Cerebellar cortex (tissue), 1 donor: ENCODE measurements around the gene SKA2.
A peak's percentile ranks its signal among the peaks of the same experiment; 100 is the strongest.
"Not testable (repeated sequence)": the region's sequence is repeated elsewhere in the genome, so short reads cannot be mapped to it uniquely, and the experiment has no call there.

Source experiments
- DNase-seq: peaks from one replicate; pipeline ENCODE4 v3.0.0-alpha.2; 2015; ENCODE audit warnings: low spot score

SKA2 gene

DNA sequence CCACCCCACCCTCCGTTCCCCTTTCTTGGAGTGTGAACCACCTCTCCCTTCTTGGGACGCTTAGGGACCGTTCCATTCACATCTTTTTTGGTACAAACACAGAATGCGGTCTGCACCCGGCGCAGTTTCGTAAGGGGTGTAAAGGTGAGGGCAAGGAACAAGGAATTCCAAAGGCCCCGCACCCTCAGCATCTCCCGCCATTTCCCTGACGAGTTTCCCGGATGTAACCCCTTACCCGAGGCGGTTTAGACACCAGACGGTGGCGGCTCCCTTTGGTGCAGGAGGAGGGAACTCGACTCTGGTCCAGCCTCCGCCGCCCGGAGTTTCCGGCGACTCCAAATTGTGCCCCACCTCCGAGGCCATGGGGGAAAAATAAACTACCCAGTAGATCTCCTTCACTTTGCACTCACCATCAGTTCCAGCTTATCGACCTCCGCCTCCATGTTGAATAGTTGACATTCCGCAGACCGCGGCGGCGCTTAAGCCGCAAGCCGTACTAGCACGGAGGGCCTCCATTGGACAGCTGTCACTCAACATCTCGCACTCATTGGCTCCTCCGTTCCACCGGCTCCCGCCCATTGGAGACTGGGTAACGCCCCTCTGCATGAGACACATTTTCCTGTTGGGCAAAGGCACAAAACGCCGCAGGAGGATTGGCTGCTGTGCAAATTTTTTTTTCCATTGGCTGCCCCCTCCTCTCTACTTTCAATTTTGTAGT lies at the start of gene SKA2:
SKA2 (minus strand) TSS at position 466 of the 718 bp plus-strand sequence; CDS start at position 443, 23 bp downstream.
- no peak for DNase-seq

GRCh38 chr17:59202320-59202719 lies 47.3 kb upstream of the SKA2 start:
- no peak for DNase-seq

- no peak for DNase-seq
Observed at GRCh38 chr17:59199398-59199797, 44.4 kb upstream of the SKA2 start.

DNA sequence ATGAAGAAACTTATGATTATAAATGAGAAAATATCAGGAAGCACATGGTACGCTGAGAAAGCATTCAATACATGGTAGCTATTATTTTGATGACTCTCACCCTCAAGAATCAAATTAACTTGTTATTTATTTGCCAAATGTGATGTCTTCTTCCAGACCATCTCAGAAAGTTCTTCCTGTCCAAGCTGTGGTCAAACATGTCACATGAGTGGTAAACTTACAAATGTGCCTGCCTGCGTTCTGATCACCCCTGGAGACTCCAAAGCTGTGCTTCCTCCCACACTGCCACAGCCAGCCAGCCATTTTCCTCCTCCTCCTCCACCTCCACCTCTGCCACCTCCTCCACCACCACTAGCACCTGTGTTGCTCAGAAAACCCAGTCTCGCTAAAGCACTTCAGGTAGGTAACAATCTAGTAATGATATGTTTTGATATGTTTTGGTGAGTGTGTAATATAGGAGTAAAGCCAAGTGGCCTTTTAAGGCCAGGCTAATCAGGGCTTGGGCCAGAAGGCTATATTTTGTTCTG lies 38.4 kb upstream of the SKA2 start:
- no peak for DNase-seq

- DNase-seq, result no peak
Observed at GRCh38 chr17:59190806-59191205, 35.8 kb upstream of the SKA2 start.

- no peak for DNase-seq
Observed at GRCh38 chr17:59186850-59187249, 31.9 kb upstream of the SKA2 start.

DNA sequence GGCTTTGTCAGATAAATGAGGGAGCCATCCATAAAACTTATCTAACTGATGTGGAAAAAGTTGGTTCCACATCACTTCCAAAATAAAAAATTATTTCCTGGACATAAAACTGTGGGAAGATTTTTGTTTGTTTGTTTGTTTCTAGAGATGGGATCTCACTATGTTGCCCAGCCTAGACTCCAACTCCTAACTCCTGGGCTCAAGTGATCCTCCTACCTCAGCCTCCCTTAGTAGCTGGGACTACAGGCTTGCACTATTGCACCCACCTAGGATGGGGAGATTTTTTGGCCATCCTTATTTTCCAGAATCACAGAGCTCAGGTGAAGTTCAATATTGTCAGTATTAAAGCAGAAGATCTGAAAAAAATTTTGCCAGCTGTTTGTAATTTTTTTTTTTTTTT lies 31.0 kb upstream of the SKA2 start:
- DNase-seq, result no peak

DNA sequence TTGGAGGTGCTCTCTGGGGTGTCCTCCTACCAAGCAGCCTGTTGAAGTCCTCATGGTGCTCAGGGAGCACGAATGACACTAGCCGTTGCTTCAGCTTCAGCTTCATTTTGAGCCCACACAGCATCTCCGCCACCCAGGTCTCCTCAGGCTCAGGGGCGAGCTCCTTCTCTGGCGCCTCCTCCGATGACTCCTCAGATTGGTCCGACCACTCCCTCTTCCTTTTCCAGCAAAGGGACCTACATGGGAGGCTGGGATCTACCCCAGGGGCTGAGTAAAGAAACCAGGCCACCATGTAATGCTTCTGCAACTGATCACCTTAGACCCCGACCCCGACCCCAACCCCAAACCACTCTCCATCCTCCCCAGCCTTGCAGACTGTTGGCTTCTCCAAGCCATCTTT lies 26.5 kb upstream of the SKA2 start:
- DNase-seq, result no peak

GRCh38 chr17:59180626-59181025 lies 25.6 kb upstream of the SKA2 start:
- DNase-seq, result no peak

DNA sequence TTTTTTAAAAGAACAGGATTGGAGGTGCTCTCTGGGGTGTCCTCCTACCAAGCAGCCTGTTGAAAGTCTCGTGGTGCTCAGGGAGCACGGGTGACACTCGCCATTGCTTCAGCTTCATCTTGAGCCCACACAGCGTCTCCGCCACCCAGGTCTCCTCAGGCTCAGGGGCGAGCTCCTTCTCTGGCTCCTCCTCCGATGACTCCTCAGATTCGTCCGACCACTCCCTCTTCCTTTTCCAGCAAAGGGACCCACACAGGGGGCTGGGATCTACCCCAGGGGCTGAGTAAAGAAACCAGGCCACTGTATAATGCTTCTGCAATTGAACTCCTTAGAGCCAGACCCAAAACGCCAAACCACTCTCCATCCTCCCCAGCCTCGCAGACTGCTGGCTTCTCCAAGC lies 24.6 kb upstream of the SKA2 start:
- not testable (repeated sequence) for DNase-seq

DNA sequence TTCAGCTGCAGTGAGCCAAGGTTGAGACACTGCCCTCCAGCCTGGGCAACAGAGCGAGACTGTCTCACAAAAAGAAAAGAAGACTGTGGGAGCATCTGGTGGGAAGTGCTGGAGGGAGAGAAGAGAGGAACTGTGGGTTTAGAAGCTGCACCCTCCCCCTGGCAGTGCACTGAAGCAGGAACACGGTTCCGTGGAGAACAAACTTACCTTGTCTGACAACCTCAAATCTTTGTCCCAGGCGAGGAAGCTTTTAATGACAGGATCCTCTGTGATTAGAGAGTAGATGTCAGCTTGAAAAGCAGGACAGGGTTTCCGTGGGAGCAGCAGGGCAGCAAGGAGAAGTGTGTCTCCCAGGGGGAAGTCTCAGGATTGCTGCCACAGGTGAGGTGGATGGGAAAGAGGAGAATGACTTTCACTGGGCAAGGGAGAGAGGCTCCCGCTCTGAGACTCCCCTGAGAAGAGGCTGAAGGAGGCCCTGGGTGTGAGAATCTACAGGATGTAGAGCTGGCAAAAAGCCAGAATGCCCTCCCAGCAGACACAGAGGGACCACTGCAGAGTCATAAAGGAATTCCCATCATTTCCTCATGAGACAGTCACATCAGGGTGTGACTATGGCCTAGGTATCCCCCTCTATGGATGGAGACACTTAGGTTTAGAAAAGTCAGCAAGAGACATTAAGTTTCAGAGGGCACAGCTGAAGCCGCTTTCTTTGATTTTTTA lies 23.4 kb upstream of the SKA2 start:
- no peak for DNase-seq

GRCh38 chr17:59175076-59175475 lies 20.1 kb upstream of the SKA2 start:
- no peak for DNase-seq

- no peak for DNase-seq
Observed at GRCh38 chr17:59174671-59175070, 19.7 kb upstream of the SKA2 start.

- DNase-seq, result no peak
Observed at GRCh38 chr17:59172436-59173004, 17.5 kb upstream of the SKA2 start.

DNA sequence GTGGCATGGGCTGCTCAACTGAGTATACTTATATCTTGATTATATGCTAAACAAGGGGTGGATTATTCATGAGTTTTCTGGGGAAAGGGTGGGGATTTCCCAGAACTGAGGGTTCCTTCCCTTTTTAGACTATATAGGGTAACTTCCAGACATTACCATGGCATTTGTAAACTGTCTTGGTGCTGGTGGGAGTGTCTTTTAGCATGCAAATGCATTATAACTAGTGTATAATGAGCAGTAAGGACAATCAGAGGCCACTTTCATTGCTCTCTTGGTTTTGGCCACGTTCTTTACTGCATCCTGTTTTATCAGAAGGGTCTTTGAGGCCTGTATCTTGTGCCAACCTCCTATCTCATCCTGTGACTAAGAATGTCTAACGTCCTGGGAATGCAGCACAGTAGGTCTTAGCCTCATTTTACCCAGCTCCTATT lies 12.6 kb upstream of the SKA2 start:
- no peak for DNase-seq

DNA sequence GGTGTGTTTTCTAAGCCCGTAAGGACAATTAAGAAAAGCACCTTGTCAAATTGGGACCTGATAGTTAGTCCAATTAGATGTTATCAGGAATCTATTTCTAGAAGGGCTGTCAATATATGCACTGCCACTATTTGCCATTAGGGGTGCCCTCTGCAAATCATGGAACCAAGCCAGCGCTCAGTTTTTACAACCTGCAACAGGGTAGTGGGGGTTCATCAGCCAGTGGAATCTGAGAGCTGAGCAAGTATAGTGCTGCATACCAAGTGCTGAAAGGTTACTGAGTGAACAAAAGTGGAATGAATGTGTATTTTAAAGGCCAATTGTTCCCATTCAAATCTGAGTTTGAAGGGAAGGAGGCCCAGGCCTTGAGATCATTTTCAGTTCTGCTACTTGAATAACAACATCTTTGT lies 11.0 kb upstream of the SKA2 start:
- peak; percentile 46 for DNase-seq

DNA sequence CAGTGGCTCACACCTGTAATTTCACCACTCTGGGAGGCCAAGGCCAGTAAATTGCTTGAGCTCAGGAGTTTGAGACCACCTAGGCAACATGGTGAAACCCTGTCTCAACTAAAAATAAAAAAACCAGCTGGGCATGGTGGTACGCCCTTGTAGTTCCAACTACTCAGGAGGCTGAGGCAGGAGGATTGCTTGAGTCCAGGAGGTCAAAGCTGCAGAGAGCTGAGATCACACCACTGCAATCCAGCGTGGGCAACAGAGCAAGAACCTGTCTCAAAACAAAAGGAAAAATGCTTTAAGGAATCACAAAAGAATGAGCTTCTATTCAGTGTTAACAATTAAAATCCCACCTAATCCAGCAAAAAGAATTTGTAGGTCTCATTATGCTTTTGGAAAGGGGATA lies 6.5 kb upstream of the SKA2 start:
- DNase-seq, result no peak

DNA sequence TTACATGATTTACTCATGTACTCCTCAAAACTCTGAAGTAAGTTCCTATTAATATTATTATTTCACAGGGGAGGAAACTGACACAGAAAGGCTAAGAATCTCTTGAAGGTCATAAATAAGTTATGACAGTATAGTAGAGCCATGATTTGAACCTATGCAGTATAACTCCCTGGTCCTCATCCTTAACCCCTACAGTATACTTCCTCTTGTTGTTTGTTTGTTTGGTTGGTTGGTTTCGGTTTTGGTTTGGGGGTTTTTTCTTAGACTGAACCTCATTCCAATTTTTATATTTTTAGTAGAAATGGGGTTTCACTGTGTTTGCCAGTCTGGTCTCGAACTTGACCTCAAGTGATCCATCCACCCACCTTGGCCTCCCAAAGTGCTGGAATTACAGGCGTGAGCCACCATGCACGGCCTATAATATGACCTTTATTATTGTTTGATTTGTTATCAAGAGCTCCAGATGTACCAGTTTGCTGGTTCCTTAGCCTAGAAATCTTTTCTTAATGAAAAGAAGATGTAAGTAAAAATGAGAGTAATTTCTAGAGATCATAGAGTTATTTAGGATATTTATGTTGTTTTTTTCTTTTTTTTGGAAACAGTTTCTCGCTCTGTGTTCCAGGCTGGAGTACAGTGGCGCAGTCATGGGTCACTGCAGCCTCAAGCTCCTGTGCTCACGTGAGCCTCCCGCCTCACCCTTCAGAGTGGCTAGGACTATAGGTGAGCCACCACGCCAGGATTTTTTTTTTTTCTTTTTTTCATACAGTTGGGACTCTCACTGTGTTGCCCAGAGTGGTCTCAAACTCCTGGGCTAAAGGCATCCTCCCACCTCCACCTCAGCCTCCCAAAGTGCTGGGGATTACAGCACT lies 5.4 kb upstream of the SKA2 start:
- no peak for DNase-seq

DNA sequence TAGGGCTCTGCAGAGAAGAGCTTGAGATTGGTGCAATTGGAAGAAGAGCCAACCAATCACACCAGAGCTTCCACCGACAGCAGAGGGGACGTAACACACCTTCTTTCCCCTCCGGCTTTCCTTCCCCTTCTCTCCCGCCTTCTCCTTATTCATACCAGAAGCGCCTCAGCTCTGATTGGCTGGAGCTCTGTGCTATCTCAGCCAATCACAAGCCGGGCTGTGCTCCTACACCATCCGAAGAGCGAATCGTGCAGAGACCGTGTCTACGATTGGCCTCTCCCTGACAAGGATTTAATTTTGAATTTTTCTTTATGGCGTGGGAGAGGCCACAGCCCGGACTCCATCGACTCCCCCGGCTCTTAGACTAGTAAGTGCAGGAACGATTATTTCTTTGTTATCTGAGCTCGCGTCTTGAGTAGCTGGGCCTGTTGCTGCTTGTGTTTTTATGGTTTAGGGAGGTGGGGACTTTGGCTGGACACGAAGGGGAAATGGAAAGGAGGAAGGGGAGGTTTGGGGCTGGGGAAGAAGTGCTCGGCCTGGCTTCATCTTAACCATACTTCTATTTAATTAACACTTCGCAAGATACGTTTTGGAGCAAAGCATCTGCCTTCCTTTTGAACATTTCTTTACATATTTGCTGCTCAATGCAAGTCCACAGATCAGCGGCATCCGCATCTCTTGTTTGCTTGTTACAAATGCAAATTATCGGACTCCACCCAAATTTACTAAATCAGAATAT lies 622 bp upstream of the SKA2 start, which contains the start of gene PRR11:
PRR11 (plus strand) TSS at position 308 of the 739 bp plus-strand sequence. CDS start 14,007 bp downstream, outside the sequence.
- DNase-seq, result peak; percentile 100

DNA sequence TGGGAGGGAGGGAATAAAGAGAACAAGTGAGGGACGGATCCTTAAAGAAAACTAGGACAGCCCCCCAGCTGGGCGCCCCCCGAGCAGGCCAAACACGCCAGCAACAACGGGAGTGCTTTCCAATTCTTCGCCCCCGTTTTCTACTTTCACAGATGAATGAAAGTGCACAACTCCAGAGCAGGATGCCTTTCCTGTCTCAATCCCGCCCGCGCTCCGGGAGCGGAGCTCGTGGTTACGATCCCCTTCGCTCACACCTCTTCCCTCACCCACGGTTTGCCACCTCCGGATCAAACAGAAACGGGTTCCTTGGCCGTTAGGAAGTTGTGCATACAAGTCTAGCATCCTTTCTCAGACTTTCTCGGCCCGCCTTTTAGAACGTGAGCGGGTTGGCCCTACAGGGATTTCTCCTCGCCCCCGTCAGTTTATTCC lies 680 bp downstream of the SKA2 start:
- DNase-seq, result peak; percentile 57

DNA sequence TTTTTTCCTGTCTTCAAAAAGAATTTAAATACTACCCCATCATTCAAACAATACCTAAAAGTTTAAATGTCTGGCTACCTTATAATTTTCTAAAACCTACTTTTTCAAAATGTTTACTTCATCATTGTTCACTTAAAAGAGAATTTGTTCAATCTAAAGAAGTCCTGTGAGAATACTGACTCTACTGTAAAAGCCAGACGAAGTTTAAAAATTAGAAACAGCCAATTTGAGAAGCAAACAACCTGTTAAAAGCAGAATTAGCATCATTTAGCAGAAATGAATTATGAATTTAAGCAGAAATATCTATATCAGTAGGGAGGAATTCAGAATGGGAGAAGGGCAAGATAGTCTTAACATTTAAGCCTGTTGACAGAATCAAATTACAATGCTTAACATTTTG lies 2.1 kb downstream of the SKA2 start:
- DNase-seq, result no peak
